GM12875 (cell line): ENCODE data around the gene NUTM2G.
"Not testable (repeated sequence)": the region's sequence is repeated elsewhere in the genome, so short reads cannot be mapped to it uniquely, and the experiment has no call there.

Experiments
- H3K4me3 ChIP-seq: one replicate; pipeline ENCODE4 v1.5.1; 2011; ENCODE audit warnings: low read depth, low read length, control low read depth

Gene NUTM2G

GRCh38 chr9:96925587-96925986 is 3.1 kb upstream of the NUTM2G start:
- H3K4me3 ChIP-seq, result not testable (repeated sequence)

- not testable (repeated sequence) for H3K4me3 ChIP-seq
Observed at GRCh38 chr9:96931665-96932064, 3.0 kb downstream of the NUTM2G start.

GRCh38 chr9:96934097-96934496 is 5.5 kb downstream of the NUTM2G start:
- not testable (repeated sequence) for H3K4me3 ChIP-seq

GRCh38 chr9:96934706-96935105 is 6.1 kb downstream of the NUTM2G start:
- H3K4me3 ChIP-seq, result not testable (repeated sequence)

- H3K4me3 ChIP-seq, result not testable (repeated sequence)
Observed at GRCh38 chr9:96935401-96935800, 6.8 kb downstream of the NUTM2G start.

- H3K4me3 ChIP-seq, result not testable (repeated sequence)
Observed at GRCh38 chr9:96937442-96937841, 8.8 kb downstream of the NUTM2G start.

GRCh38 chr9:96938957-96939665 is 10.5 kb downstream of the NUTM2G start:
- H3K4me3 ChIP-seq, result not testable (repeated sequence)

- H3K4me3 ChIP-seq, result not testable (repeated sequence)
Observed at GRCh38 chr9:96940982-96941381, 12.3 kb downstream of the NUTM2G start.

GRCh38 chr9:96941628-96942027 is 13.0 kb downstream of the NUTM2G start:
- H3K4me3 ChIP-seq, result not testable (repeated sequence)

- H3K4me3 ChIP-seq, result not testable (repeated sequence)
Observed at GRCh38 chr9:96942181-96942580, 13.5 kb downstream of the NUTM2G start.

- not testable (repeated sequence) for H3K4me3 ChIP-seq
Observed at GRCh38 chr9:96949346-96949745, 20.7 kb downstream of the NUTM2G start.

- not testable (repeated sequence) for H3K4me3 ChIP-seq
Observed at GRCh38 chr9:96950539-96950938, 21.9 kb downstream of the NUTM2G start.

GRCh38 chr9:96967591-96967990 is 38.9 kb downstream of the NUTM2G start:
- not testable (repeated sequence) for H3K4me3 ChIP-seq

- not testable (repeated sequence) for H3K4me3 ChIP-seq
Observed at GRCh38 chr9:96972552-96972951, 43.9 kb downstream of the NUTM2G start.

- H3K4me3 ChIP-seq, result not testable (repeated sequence)
Observed at GRCh38 chr9:96974037-96974436, 45.4 kb downstream of the NUTM2G start.

GRCh38 chr9:96983496-96984122 is 55.0 kb downstream of the NUTM2G start:
- not testable (repeated sequence) for H3K4me3 ChIP-seq

GRCh38 chr9:96984139-96984538 is 55.5 kb downstream of the NUTM2G start:
- H3K4me3 ChIP-seq, result not testable (repeated sequence)

GRCh38 chr9:96984887-96985286 is 56.2 kb downstream of the NUTM2G start:
- H3K4me3 ChIP-seq, result not testable (repeated sequence)
